Mesothelial cell of epicardium (in vitro differentiated cells): Measurements from ENCODE around the gene GID8. TPM values are rescaled to one million over a fixed set of nuclear protein-coding genes. Genes with fewer than 3 reads are reported as not detected.
A peak's percentile ranks its signal among the peaks of the same experiment; 100 is the strongest.

Experiments
- DNase-seq, 2 experiments: peaks; one replicate each; pipeline ENCODE4 v3.0.0; 2021; ENCODE audit warnings: low spot score in 2 of 2; ENCODE audit not compliant: unreplicated experiment in 2 of 2
- H3K27ac Mint-ChIP-seq: 2 replicates; pipeline ENCODE4 v1.8.0; 2021; ENCODE audit warnings: mixed read lengths
- H3K27me3 Mint-ChIP-seq: 2 replicates; pipeline ENCODE4 v1.8.0; 2021; ENCODE audit warnings: low read depth, mixed read lengths
- H3K36me3 Mint-ChIP-seq: 2 replicates; pipeline ENCODE4 v1.8.0; 2021; ENCODE audit warnings: mixed read lengths
- H3K4me1 Mint-ChIP-seq: 2 replicates; pipeline ENCODE4 v1.8.0; 2021; ENCODE audit warnings: mixed read lengths
- H3K4me3 Mint-ChIP-seq: 2 replicates; pipeline ENCODE4 v1.8.0; 2021; ENCODE audit warnings: mild to moderate bottlenecking, moderate library complexity, mixed read lengths
- H3K9me3 Mint-ChIP-seq: 2 replicates; pipeline ENCODE4 v1.8.0; 2021; ENCODE audit warnings: mixed read lengths
- CTCF ChIP-seq: fragments of 200-600 bp; sonication (generic); IDR thresholded peaks from one replicate; pipeline ENCODE4 v1.5.0; 2021; ENCODE audit warnings: antibody characterized with exemption; ENCODE audit not compliant: unreplicated experiment
- total RNA-seq: library from RNA; stranded (reverse); gene quantifications from 3 replicates; pipeline ENCODE4 v1.2.1, GENCODE V29; 2021

GID8 gene
- total RNA-seq, 1 donor from 2014 or later, result 57.9 TPM

DNA sequence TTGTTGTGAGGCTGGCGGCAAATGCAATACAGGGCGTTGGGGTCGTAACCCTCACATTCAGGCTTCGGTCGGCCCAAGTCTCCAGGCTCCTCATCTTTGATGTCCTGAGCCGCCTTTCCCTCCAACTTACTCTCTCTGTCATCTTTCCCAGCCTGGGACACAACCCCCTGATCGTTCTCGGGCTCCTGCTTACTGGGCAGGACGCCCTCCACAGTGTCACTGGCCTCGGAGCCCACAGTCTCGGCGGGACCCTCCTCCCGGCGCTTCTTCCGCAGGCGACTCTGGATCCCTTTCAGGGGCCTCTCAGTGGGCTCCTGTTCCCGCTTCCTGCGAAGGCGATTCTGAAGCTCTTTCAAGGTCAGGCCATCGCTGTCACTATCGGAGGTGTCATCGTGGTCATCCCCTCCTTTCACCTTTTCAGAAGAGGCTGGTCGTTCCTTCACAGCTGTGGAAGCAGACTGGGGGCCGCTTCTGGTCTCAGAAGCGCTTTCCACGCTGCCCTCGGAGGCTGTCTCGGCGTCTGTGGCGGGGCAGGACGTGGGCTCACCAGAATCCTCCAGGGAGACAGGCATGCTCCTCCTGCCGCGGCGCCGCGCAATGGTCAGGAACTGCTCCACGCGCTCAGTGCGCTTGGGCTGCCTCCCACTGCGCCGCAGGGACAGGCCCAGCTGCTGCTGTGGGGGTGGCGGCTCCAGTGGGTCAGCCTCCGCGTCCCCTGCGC lies 27.0 kb upstream of the GID8 start:
- no peak for TF ChIP-seq CTCF
- no peak for DNase-seq
- H3K27me3 Mint-ChIP-seq, result no peaks in the 10 kb centered on the region
- H3K4me3 Mint-ChIP-seq, result no peak overlapping the region
- peaks cover 40% of the 10 kb centered on the region for H3K36me3 Mint-ChIP-seq
- no peak overlapping the region for H3K27ac Mint-ChIP-seq
- H3K4me1 Mint-ChIP-seq, result peaks cover 8% of the 10 kb centered on the region
- H3K9me3 Mint-ChIP-seq, result no peaks in the 10 kb centered on the region

GRCh38 chr20:62911701-62912280 lies 26.2 kb upstream of the GID8 start:
- Mint-ChIP-seq H3K27me3 (no peaks in the 10 kb centered on the region), H3K36me3 (peaks cover 31% of the 10 kb centered on the region), H3K9me3 (no peaks in the 10 kb centered on the region), H3K4me3 (no peak overlapping the region), H3K4me1 (peaks cover 12% of the 10 kb centered on the region), H3K27ac (no peak overlapping the region)
- TF ChIP-seq CTCF, result no peak
- no peak for DNase-seq

GRCh38 chr20:62913043-62913630 lies 24.8 kb upstream of the GID8 start:
- Mint-ChIP-seq H3K4me1 (peaks cover 22% of the 10 kb centered on the region), H3K36me3 (peaks cover 21% of the 10 kb centered on the region), H3K9me3 (no peaks in the 10 kb centered on the region), H3K27me3 (no peaks in the 10 kb centered on the region), H3K27ac (peak overlapping the region; percentile 43), H3K4me3 (no peak overlapping the region)
- TF ChIP-seq CTCF, result no peak
- DNase-seq, result no peak

DNA sequence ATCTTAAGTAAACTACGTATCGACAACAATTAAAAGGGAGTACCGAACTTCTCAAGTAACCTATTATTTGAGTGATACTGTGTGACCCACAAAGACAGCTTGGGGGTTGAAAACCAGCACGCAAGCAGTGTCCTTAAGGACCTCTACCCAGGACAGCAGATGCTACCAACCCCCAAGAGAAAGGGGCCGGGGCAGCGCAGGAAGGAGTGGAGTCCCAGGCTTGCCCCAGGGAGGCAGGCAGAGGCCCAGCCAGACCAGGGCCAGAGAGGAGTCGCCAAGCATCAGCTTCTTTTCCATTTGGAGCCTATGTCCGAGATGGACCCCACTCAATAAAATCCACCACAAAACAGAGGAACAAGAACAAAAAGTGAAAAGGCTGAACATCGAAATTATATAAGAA lies 23.5 kb upstream of the GID8 start:
- no peaks in the 10 kb centered on the region for H3K9me3 Mint-ChIP-seq
- peaks cover 18% of the 10 kb centered on the region for H3K36me3 Mint-ChIP-seq
- no peak for TF ChIP-seq CTCF
- no peak for DNase-seq
- H3K27me3 Mint-ChIP-seq, result no peaks in the 10 kb centered on the region
- H3K27ac Mint-ChIP-seq, result no peak overlapping the region
- peaks cover 30% of the 10 kb centered on the region for H3K4me1 Mint-ChIP-seq
- H3K4me3 Mint-ChIP-seq, result no peak overlapping the region

- no peak for DNase-seq
- H3K27me3 Mint-ChIP-seq, result no peaks in the 10 kb centered on the region
- H3K4me3 Mint-ChIP-seq, result no peak overlapping the region
- TF ChIP-seq CTCF, result no peak
- H3K27ac Mint-ChIP-seq, result peak overlapping the region; percentile 69
- H3K36me3 Mint-ChIP-seq, result peaks cover 14% of the 10 kb centered on the region
- peaks cover 34% of the 10 kb centered on the region for H3K4me1 Mint-ChIP-seq
- no peaks in the 10 kb centered on the region for H3K9me3 Mint-ChIP-seq
These were observed 22.9 kb upstream of the GID8 start for GRCh38 chr20:62914970-62915457.
